Activated CD4-positive, alpha-beta T cell treated with anti-CD3 and anti-CD28 coated beads for 48 hours (primary cell): ENCODE data around the gene HEATR1.
"Not testable (repeated sequence)": the region's sequence is repeated elsewhere in the genome, so short reads cannot be mapped to it uniquely, and the experiment has no call there.

Experiments used
- DNase-seq: peaks from one replicate; pipeline ENCODE4 v3.0.0-alpha.2; 2020

HEATR1 gene

DNA sequence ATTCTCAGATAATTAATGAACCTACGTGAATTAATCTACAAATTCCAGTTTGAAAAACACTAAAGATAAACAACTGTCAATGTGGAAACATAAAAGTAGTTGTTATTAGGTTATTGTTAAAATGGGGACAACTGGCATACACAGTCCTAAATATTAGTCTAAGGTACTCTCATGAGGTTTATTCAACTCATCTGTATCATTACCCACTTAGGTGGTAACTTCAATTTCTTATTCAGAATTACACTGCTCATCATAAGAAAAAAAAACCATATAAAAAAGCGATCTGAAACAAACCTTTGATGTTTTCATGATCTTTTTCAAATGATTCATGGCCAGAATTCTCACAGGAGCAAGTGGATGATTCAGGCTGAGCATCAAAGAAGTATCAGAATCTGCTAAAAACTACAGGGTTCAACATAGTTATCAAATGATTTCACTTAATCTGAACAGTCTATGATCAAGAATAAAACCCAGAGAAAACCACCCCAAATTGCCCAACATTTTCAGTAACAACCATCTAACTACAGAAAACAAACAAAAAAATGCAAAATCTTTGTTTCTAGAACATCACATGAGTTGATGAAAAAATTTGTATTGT, 13.7 kb downstream of the HEATR1 start:
- no peak for DNase-seq

DNA sequence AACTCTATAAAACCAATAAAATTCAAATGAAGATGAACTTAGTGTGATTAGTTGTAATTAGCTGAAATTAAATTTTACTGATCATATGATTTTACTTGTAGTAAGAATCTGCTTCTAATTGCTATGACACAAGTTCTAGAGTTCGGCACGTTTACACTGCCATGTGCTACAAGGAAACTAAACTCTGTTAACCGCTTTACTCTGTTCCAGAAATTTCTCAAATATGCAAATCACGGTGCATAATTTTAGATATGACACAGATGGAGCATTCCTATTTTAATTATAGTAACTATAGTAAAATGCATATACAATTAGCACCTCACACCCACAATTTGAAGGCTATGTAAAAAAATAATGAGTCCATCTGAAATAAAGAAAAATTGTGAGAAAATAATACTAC, 14.8 kb downstream of the HEATR1 start:
- no peak for DNase-seq

DNA sequence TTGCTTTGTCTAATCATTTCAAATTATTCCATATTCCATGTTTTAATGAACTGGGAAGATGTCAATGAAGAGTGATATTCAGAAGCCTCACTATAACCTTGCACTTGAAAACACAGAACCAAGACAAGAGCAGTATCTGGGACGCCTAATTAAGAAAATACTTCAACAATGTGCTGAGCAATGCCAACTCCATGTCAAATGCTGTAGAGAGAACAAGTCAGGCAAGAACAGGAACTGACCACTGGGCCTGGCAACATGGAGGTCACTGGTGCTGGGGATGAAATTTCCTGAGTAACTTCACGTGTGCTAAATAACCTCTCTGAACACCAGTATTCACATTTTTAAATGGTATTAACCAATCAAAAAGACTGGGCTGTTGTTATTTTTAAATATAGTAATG, 22.8 kb downstream of the HEATR1 start:
- no peak for DNase-seq

DNA sequence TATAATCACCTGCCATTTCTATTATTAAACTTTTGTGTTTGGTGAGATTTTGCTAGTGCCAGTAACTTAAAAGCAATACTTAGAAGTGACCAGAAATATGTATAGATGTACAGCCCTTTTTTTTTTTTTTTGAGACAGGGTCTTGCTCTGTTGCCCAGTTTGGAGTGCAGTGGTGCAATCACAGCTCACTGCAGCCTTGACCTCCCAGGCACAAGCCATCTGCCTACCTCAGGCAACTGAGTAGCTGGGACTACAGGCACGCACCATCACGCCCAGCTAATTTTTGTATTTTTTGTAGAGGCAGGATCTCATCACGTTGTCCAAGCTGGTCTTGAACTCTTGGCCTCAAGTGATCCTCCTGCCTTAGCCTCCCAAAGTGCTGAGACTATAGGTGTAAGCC, 23.9 kb downstream of the HEATR1 start:
- DNase-seq, result not testable (repeated sequence)

DNA sequence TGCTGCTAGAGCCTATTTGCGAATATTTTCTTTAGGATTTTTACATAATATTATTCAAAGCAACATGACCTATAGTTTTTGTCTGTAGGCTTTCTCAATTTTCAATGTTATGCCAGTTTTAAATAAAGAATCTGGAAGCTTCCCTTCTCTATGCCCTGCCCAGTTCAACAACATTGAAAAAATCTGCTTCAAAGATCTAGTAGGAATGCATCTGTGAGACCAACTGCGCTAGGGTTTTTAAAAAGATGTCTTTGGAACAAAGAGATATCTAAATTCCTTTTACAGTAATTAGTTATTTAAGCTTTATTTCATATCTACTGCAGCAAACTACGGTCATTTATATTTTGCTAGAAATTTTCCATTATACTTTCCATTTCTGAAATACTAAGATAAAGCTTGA, 25.7 kb downstream of the HEATR1 start:
- no peak for DNase-seq

DNA sequence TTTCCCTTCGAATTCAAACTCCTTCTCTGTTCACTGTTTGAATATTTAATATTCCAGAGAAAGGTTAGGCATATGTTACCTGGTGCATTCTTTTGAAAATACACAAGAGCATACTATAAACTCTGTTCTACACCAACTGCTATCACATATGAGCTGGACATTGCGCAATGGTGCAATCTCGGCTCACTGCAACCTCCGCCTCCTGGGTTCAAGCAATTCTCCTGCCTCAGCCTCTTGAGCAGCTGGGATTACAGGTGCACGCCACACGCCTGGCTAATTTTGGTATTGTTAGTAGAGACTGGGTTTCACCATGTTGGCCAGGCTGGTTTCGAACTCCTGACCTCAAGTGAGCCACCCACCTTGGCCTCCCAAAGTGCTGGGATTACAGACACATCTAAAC, 27.3 kb downstream of the HEATR1 start:
- not testable (repeated sequence) for DNase-seq

DNA sequence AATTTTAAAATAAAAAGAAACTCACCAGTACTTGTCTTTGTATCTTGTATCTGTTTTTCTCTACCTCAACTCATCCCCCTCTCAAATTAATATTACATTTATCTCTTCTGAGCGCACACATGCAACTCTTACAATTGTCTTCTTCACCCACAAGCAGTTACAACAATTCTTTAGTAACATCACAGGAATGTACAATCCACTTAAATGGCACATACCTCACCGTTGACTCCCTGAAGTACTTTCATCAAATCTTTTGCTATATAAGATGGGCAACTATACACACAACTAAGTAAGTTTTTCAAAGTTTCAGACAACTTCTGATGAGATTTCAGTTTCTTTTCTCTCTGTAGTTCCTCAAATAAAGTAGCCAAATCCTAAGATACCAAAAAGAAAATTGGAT, 28.3 kb downstream of the HEATR1 start:
- no peak for DNase-seq

DNA sequence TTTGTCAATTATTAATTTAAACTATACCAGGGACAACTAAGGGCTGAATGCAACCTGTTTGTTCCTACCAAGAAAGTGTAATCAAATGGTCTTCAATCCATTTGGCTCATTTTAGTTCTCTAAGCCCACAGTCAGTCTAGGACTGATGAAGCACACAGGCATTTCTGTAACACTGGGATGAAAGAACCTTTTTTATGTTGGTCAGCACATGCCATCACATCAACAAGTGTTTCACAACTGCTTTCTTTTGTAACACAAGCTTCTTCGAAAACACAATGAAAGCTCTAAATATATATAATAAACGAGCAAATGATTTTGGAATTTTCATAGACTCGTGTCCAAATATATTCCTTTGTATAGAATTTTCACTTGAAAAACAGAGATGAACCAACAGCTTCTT, 28.8 kb downstream of the HEATR1 start:
- no peak for DNase-seq

DNA sequence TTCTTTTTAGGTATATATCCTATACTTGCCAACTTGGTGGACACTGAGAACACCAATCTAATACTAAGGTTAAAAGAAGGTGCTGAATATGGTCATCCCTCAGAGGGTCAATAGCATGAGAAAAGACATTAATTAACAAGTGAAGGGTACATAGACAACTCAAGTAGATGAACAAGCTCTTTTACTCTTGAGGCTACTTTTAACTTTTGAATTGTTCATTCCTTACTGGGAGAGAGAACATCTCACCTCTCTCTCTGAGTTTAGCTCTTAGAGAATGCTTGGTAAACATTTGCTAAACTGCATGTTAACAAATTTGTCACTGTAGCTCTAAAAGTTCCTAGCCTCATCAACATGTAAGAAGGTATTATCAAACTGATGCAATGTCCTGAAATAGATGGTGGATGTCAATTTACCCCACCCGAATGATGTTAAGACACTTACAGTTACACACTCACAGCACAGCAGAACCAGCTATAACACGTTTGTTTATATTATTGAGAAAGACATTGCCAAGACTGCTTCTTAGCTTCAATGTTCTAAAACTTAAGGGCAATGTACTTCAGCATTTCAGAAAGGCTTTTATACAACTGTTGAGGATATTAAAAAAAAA, 35.9 kb downstream of the HEATR1 start:
- DNase-seq, result no peak

DNA sequence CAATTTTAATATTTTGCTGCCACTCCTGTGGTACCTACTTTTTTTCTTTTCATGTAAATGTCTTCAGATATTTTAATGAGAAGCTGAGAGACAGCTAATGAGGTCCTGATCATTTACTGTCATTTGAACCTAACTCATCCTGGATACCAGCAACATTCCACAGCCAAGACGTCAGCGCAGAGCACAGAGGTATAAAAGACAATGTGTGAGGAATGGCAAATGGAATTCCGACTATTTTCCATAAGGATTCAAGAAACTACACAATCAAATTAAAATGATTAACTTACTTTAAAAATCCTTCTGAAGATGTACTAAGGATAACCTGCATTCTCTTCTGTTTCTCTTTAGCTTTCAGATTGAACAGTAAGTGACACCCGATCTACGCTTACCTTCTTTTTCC, 38.8 kb downstream of the HEATR1 start:
- no peak for DNase-seq

DNA sequence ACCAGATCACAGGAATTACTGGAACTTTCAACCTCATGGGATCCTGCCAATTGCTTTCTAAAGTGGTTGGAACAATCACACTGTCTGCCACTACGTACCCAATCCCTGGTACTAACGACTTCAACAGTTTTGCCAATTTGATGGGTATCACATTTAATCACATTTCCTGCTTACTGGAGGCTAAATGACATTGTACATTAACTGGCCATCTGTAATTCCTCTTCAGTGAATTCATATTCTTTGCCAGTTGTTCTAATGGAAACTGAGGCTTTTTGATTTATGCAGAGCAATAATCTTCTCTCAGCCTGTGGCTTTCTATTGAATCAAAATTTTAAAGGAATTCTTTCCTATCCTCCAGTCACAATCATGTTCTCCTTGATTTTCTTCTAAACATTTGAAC, 42.3 kb downstream of the HEATR1 start:
- no peak for DNase-seq

DNA sequence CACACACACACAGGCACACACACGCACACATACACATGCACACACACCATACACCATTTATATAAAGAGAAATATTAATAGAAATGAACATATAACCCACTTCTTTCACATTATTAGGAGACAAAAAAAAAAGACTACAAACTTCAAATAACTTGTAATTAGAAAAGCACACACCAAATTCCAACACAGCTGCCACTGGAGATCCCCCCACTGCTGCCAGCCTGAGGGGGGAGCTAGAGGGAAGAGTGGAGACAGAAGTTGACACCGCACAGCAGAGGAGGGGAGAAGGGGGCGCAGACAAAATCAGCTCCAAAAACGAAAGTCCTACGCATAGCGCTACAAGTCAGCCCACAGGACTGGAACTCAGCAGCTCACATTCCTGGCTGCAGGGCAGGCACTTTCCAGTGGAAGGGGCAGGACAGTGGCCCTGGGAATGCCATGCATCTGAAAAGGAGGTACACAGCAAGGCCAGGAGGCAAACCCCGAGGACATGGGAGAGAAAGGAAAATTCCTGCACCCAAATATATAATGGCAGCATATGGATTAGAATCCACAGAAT, 44.0 kb downstream of the HEATR1 start:
- no peak for DNase-seq

DNA sequence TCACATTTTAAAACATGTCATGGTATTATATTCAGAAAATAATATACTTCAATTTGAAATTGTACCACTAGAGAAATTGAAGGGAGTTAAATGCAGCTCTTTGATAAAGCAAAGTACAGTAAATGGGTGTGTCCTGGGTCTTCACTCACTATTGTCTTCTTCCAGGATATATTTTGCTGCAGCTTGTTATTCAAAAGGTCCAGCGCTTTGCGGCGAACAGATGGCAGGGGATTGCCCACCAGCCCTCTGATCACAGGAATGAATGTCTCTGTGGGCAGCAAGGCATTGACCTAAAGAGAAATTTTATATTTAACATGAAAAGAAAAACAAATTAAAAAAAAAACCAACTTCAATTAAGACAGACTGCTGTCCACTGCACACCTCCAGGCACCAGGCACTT, 45.5 kb downstream of the HEATR1 start:
- DNase-seq, result no peak

DNA sequence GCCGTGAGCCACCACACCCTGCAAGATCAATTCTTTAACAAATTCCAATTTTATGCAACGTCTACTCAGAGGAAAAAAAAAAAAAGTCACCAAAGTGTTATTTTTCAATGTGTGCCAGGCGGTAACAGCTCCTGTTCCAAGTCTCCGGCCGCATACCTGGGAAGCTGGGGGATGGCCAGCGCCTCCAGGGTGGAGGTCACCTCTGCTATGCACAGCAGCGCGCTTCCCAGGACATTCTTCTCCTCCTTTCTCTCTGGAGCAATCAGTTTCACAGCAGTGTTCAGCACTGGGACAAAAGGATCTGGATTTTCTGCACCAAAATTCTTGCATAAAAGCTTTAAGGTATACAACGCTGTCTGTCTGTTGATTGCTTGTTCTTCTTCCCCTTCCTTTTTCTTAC, 46.2 kb downstream of the HEATR1 start:
- no peak for DNase-seq

DNA sequence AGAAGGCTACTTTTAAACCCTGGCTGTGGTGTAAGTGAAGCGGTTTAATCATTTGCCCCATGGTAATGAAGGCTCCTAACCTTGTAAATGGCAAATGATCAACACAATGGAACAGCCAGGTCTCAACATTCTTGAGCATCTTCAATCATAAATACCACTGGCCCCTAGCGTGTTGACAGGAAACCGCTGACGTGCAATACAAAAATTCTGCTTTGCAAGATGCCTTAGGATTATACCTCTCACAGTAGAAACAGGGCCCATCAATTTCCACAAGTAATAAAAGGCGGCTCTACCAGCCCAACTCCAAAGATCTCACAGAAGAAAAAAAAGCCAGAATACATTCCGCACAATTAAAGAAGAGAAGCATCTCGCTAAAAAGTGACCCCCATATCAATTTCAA, 47.7 kb downstream of the HEATR1 start:
- DNase-seq, result no peak

DNA sequence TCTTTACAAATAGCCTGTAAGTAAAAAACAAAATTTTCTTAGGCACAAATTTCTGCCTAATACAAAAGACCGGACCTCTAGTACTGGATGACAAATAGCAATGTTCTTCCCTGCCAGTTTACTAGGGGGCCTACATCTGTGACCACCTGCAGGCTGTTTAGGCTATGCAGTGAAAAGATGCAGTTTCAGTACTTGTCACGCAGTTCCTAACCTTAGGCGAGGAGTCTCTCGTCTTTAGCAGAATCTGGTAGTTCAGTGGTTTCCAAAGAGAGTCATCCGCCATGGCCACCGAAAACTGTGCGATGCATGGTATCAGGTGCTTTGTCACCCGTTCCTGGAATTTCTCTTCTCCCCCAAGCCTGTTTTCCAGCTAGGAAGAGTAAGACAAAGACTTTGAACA, 50.9 kb downstream of the HEATR1 start:
- no peak for DNase-seq

DNA sequence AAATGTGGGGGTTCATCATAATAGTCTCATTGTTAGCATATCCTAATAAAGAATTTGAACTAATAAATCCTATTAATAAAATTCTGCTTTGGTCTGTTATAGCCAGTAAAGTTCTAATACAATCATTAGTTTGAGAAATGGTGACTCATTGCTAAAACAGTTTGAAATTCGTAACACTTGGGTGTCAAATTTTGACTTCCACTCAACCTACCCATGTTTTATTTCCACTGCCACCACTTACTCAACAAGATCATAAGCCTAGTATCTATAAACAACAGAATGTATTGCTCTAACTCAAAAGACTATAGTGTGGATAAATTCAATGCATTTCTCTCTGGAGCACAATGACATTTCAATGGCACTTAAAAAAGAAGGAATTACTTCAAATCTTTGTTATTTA, 51.4 kb downstream of the HEATR1 start:
- no peak for DNase-seq

DNA sequence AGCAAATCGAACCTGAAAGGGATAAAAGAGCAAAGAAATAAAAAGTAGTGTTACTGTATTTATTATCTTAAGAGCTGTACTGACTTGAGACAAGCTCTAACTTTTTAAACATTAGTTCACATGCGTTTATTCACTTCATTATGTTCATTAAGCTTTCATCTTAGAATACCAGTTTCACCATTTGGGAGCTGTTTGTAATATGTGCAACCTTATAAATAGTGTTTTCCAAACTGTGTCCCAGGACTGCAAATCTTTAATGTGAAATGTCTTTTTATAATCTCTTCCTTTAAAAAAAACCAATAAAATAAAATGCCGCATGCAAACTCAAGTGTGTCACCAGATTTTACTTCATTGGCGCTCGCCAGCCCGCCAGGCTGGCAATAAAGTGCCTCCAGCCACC, 52.2 kb downstream of the HEATR1 start:
- no peak for DNase-seq

DNA sequence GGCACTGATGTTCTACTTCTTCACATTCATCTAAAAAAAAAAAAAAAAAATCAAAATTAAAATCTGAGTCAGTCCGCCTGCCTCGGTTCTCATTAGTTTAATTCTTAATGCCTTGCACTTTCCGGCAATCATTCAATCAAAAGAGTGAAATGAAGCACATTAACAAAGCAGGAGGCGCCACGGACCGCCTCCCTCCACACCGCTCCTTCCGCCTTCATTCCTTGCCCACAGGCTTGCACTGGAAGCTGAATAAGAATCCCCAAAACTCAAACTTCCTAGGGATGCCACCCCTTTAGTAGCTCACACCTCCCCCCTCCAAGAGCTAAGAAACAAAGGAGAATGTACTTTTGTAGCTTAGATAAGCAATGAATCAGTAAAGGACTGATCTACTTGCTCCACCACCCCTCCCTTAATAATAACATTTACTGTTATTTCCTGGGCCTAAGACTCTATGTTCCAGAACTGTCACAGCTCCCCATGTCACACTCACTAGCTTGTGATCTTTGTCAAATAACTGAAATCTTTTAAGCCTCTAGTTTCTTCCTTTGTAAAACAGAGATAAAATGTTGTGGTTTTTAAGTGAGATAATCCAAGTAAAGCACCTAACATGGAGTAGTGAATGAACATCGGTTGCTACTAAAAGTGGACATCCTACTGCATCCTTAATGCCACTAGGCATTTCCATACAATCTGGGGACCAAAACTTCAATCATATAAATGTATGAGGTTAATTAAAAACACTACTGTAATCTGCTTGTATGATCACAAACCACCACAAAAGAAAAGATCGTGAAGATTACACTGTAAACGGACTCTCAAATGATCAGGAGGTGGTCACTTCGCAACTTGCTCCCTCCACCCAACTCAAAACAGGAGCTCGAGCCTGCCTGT, 53.1 kb downstream of the HEATR1 start:
- DNase-seq, result no peak

DNA sequence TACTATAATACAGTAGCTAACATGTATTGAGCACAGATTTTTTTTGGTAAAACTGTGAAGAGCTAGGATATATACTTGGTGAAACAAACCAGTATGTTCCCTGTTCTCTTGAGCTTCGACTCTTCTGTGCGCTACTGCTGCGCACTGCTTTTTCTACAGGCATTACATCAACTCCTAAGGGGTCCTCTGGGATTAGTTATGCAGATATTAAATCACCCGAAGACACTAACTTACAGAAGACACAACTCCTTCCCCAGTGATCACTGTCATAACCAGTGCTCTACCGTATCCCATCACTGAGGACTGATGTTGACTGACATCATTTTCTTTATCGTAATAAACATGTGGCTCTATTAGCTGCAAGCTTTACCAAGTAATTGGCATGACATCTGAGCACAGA, 55.9 kb downstream of the HEATR1 start:
- DNase-seq, result no peak

DNA sequence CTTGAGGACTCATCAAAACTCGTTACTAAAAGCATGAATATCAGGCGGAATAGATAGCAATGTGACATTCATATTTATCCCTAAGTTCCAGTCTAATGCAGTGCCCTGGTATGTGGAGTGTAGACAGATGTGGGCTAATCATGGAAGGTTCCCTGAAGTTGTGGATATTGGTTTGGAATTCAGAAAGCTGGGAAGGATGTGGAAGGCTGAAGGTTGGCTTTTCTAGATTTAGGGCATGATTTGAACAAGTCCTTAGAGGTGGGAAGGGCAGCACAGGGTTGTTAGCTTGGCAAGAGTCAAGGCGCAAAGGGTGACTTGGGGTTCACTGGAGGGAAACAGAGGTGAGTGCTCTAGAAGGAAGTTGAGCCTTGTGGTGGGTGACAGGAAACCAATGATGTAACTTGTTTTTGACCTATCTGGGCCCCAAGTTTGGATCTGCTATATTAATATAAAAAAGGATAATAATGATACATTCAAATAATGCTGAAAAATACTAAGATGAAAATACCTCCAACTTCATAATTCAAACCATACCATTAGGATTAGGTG, 58.6 kb downstream of the HEATR1 start:
- no peak for DNase-seq

DNA sequence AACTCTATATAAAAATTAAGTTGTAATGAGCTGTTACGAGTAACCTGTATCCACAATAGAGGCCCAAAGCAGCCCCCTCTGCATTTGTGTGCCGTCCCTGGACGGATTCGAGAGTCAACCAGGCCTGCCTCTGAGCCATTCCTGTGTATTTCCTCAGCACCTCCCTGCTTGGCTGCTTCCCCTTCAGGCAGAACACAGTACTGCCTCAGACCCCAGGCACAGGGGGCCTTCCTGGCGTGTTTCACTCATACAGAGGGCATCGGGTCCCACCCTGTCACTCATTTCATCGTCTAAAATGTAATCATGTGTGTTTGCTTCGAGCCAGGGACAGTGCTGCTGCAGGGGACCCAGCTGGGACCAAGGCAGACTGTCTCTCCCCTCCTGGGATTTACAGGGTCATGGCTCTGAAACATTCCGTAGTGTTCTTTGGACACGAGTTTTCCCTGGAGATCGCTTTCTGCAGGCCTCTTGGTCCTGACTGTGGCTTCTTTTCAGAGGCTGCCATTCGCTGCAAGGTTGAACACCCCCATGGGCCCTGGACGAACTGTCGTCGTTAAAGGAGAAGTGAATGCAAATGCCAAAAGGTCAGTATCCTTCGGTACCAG, 61.1 kb downstream of the HEATR1 start:
- no peak for DNase-seq

DNA sequence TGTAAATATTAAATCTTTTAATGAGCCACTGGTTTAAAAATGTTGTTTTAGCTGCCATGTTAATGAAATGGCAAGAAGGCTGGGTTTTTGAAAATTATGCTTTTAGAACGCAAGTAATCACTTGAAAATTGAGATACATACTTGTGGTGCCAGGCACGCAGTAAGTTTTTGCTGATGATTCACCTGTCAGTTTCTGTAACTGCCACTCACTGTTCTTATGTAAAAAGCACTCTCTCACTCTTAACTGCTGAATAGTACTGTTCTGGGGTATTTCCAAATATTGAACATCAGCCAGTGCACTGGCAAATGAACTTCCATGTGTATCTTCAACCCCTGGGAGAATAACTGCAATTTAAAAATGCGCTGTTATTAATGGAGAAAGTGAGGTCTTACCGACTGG, 62.6 kb downstream of the HEATR1 start:
- no peak for DNase-seq
